PC-9 (cell line): ENCODE measurements around the gene ACADS. TPM values are rescaled to one million over a fixed set of nuclear protein-coding genes. Genes with fewer than 3 reads are reported as not detected.

Source experiments
- BruUV-seq: library from RNA; stranded (reverse); fragments of 400-500 nt; replicated peaks from 2 replicates; lab custom pipeline; 2021; lab: Mats Ljungman, UMichigan
- CTCF ChIA-PET: fragments of 300-600 bp; sonication (Branson Sonifier 250); formaldehyde crosslinking; loops from one replicate; lab custom pipeline; 2022; ENCODE audit warnings: antibody characterized with exemption; lab: Charles Lee
- POLR2A ChIA-PET: fragments of 300-600 bp; sonication (Branson Sonifier 250); formaldehyde crosslinking; loops from one replicate; lab custom pipeline; 2022; ENCODE audit warnings: antibody characterized with exemption; ENCODE audit not compliant: unreplicated experiment; lab: Charles Lee
- DNase-seq, 2 experiments: peaks; one replicate each; pipeline versions ENCODE4 v3.0.0 to v3.0.0-alpha.2; 2015 to 2022; ENCODE audit warnings: mixed read lengths in 1 of 2
- H2AFZ ChIP-seq: fragments of 200-600 bp; sonication (generic); 2 replicates; pipeline ENCODE4 v1.8.1; 2017; ENCODE audit warnings: antibody characterized with exemption
- H3F3A ChIP-seq: fragments of 200-600 bp; sonication (generic); 2 replicates; pipeline ENCODE4 v1.8.1; 2017; ENCODE audit warnings: antibody characterized with exemption, mild to moderate bottlenecking, low read depth; ENCODE audit not compliant: insufficient read depth
- H3K27ac ChIP-seq: fragments of 200-600 bp; sonication (generic); 2 replicates; pipeline ENCODE4 v1.6.1; 2016; ENCODE audit warnings: mixed run types
- H3K27me3 ChIP-seq: fragments of 200-600 bp; sonication (generic); 2 replicates; pipeline ENCODE4 v1.6.1; 2016; ENCODE audit warnings: low read depth, mixed run types; ENCODE audit not compliant: insufficient read depth
- H3K36me3 ChIP-seq: fragments of 200-600 bp; sonication (generic); 2 replicates; pipeline ENCODE4 v1.6.1; 2016; ENCODE audit warnings: low read depth, mixed run types
- H3K4me1 ChIP-seq: fragments of 200-600 bp; sonication (generic); replicated peaks from 2 replicates; pipeline ENCODE4 v1.6.1; 2016; ENCODE audit warnings: mixed run types; ENCODE audit not compliant: insufficient read depth
- H3K4me2 ChIP-seq: fragments of 200-600 bp; sonication (generic); 2 replicates; pipeline ENCODE4 v1.6.1; 2017; ENCODE audit warnings: mixed run types
- H3K4me3 ChIP-seq: fragments of 200-600 bp; sonication (generic); 2 replicates; pipeline ENCODE4 v1.6.1; 2016; ENCODE audit warnings: mixed run types
- H3K79me2 ChIP-seq: fragments of 200-600 bp; sonication (generic); 2 replicates; pipeline ENCODE4 v1.6.1; 2017; ENCODE audit warnings: low read depth, mixed run types
- H3K9me2 ChIP-seq: fragments of 200-600 bp; sonication (generic); 2 replicates; pipeline ENCODE4 v1.8.1; 2017; ENCODE audit warnings: mild to moderate bottlenecking; ENCODE audit not compliant: insufficient read depth
- H3K9me3 ChIP-seq: fragments of 200-600 bp; sonication (generic); 2 replicates; pipeline ENCODE4 v1.8.1; 2016; ENCODE audit warnings: low read depth; ENCODE audit not compliant: insufficient read depth
- H4K20me1 ChIP-seq: fragments of 200-600 bp; sonication (generic); 2 replicates; pipeline ENCODE4 v1.8.1; 2017; ENCODE audit not compliant: insufficient read depth
- EZH2 ChIP-seq: fragments of 200-600 bp; sonication (generic); IDR thresholded peaks from 2 replicates; pipeline ENCODE4 v1.8.0; 2017; ENCODE audit warnings: antibody characterized with exemption, low read depth
- intact Hi-C: fragments of 100-400 bp; cut with micrococcal nuclease; formaldehyde crosslinking; loops from one replicate; pipeline ENCODE4 v1.10.0; 2022; ENCODE audit not compliant: unreplicated experiment
- total RNA-seq: library from RNA; stranded (reverse); gene quantifications from 2 replicates; pipeline ENCODE4 v1.2.3, GENCODE V29; 2021
- TF ChIP-seq, protein P1 (sequence below): fragments of 200-600 bp; sonication (generic); conservative IDR thresholded peaks from 2 replicates; pipeline ENCODE4 v1.6.1; 2017; ENCODE audit warnings: mixed run types, antibody characterized with exemption, mild to moderate bottlenecking, moderate library complexity

Gene ACADS
- total RNA-seq, 1 experiment from 2014 or later = 8.2 TPM

DNA sequence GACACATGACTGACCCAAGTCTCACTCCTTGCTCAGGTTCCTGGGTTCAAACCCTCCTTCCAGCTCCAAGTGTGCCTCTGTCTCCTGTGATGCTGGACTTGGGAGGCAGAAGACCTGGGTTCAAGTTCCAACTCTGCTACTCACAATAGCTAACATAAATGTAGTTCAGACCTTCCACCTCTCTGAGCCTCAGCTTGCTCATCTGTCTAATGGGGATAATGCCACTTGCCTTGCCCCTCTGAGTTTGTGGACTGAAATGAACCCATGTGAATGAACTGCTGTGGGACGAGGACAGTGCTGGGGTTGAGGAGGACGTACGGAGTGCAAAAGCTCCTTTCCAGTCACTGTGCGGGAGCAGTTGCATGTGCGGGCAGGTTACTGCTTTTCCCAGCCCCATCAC lies 40.9 kb downstream of the ACADS start:
- H3K9me3 ChIP-seq = no peaks in the 10 kb centered on the region
- no peak overlapping the region for H3K27ac ChIP-seq
- no peaks in the 10 kb centered on the region for H3K27me3 ChIP-seq
- no peak for DNase-seq
- no peak overlapping the region for H3K4me2 ChIP-seq
- intact Hi-C loops = no loop called here
- CTCF ChIA-PET = no interaction called here
- POLR2A ChIA-PET = no interaction called here
- no peaks in the 10 kb centered on the region for H3K9me2 ChIP-seq
- no peaks in the 10 kb centered on the region for H4K20me1 ChIP-seq
- no peaks in the 10 kb centered on the region for H3K36me3 ChIP-seq
- no peak overlapping the region for H3K4me3 ChIP-seq
- H3K4me1 ChIP-seq = no peaks in the 10 kb centered on the region
- H3K79me2 ChIP-seq = no peaks in the 10 kb centered on the region
- no peak overlapping the region for H2AFZ ChIP-seq
- no TSS peak for BruUV-seq
- no peaks in the 10 kb centered on the region for H3F3A ChIP-seq
- TF ChIP-seq EZH2 = no peak
- TF ChIP-seq, protein P1, sequence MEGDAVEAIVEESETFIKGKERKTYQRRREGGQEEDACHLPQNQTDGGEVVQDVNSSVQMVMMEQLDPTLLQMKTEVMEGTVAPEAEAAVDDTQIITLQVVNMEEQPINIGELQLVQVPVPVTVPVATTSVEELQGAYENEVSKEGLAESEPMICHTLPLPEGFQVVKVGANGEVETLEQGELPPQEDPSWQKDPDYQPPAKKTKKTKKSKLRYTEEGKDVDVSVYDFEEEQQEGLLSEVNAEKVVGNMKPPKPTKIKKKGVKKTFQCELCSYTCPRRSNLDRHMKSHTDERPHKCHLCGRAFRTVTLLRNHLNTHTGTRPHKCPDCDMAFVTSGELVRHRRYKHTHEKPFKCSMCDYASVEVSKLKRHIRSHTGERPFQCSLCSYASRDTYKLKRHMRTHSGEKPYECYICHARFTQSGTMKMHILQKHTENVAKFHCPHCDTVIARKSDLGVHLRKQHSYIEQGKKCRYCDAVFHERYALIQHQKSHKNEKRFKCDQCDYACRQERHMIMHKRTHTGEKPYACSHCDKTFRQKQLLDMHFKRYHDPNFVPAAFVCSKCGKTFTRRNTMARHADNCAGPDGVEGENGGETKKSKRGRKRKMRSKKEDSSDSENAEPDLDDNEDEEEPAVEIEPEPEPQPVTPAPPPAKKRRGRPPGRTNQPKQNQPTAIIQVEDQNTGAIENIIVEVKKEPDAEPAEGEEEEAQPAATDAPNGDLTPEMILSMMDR = no peak

DNA sequence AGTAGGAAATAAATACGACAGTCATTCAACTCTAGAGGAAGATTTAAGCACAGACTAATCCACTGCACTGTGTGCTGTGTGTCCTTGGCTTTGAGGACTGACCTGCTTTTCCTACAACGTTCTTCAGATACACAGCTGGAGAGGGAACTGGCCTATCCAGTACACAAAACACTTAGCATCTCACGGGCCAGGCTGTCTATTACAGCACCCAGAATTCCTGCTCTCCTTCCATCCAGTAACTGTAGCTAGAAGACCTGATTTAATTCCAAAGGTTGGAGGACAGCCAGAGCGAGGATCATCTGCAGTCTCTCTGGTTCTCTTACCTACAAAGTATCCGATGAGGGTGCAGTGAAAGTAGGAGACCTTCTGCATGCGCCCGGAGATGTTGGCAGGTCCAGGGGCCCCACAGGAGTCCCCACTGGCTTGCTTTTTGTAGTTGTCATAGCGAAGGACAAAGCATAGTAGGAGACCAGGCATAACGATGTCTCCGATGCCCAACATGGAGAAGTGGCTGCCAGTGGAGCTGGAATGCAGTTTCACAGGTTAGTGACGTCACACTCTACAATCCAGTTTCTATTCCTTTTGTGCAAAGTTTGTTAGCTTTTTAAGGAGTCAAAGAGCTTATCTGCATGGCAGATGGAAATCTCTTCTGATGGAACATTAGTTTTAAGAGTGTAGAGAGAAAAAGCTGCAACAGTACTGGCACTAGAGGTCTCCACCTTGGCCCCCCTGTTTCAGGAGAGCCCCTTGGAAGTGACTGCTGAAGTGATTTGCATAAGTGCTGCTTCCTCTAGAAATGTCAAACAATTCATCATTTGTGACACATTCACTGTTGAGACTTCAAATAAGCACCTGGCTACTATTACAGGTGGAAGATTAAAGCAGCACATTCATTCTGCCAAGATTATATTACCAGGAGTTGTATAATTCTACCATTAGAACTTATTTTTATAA lies 41.7 kb downstream of the ACADS start:
- Histone ChIP-seq H4K20me1 (no peaks in the 10 kb centered on the region), H3K9me3 (no peaks in the 10 kb centered on the region), H3K27ac (no peak overlapping the region), H3K79me2 (no peaks in the 10 kb centered on the region), H3K9me2 (no peaks in the 10 kb centered on the region), H3K4me2 (no peak overlapping the region), H2AFZ (no peak overlapping the region), H3K27me3 (no peaks in the 10 kb centered on the region), H3K4me3 (no peak overlapping the region), H3F3A (no peaks in the 10 kb centered on the region), H3K4me1 (no peaks in the 10 kb centered on the region), H3K36me3 (no peaks in the 10 kb centered on the region)
- no peak for TF ChIP-seq EZH2
- TF ChIP-seq, protein P1 = no peak
- DNase-seq = no peak
- intact Hi-C loops = no loop called here
- CTCF ChIA-PET = no interaction called here
- no TSS peak for BruUV-seq
- POLR2A ChIA-PET = no interaction called here

DNA sequence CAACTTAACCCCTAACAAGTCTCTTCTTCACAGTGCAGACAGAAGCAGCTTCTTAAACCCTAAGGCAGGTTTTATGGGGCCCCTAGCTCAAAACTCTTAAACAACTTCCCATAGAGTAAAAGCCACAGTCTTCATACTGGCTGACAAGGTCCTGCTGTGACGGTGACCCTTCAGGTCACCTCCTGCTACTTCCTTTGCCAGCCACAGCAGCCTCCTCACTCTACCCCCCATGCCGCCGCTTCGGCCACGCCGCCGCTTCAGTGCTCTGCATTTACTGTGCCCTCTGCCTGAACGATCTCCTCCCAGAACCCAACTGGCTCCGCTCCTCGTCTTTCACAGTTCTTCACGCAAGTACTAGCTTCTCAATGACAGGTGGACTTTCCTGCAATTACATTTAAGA lies 45.5 kb downstream of the ACADS start:
- CTCF ChIA-PET = no interaction called here
- H3K79me2 ChIP-seq = no peaks in the 10 kb centered on the region
- H3K4me3 ChIP-seq = no peak overlapping the region
- no peaks in the 10 kb centered on the region for H3K9me3 ChIP-seq
- H3K4me1 ChIP-seq = no peaks in the 10 kb centered on the region
- H2AFZ ChIP-seq = no peak overlapping the region
- POLR2A ChIA-PET = interaction anchor here (0.7 kb wide), 1 partner anchor 202 kb away, joined by 5 read pairs; no protein-coding TSS in a partner anchor
- H3K27ac ChIP-seq = no peak overlapping the region
- TF ChIP-seq, protein P1 = no peak
- no peak for TF ChIP-seq EZH2
- no peak overlapping the region for H3K4me2 ChIP-seq
- no peaks in the 10 kb centered on the region for H3K9me2 ChIP-seq
- no peaks in the 10 kb centered on the region for H4K20me1 ChIP-seq
- DNase-seq = no peak
- intact Hi-C loops = no loop called here
- H3F3A ChIP-seq = no peaks in the 10 kb centered on the region; the same call in 1 of the 2 replicates
- BruUV-seq = no TSS peak
- no peaks in the 10 kb centered on the region for H3K27me3 ChIP-seq
- no peaks in the 10 kb centered on the region for H3K36me3 ChIP-seq
